Neural progenitor cell (in vitro differentiated cells): ENCODE data around the gene CABP7. TPM values are rescaled to one million over a fixed set of nuclear protein-coding genes. Genes with fewer than 3 reads are reported as not detected.

Source experiments
- DNase-seq: peaks from one replicate; pipeline ENCODE4 v3.0.0-alpha.2; 2016; ENCODE audit warnings: low spot score
- H2AFZ ChIP-seq: fragments of 200-600 bp; sonication (generic); replicated peaks from 2 replicates; pipeline ENCODE4 v1.6.1; 2016; ENCODE audit warnings: antibody characterized with exemption
- H3F3A ChIP-seq: fragments of 200-600 bp; sonication (generic); 2 replicates; pipeline ENCODE4 v1.6.1; 2016; ENCODE audit warnings: antibody characterized with exemption, low read depth
- H3K27ac ChIP-seq: fragments of 200-600 bp; sonication (generic); 2 replicates; pipeline ENCODE4 v1.5.1; 2016; ENCODE audit warnings: mild to moderate bottlenecking
- H3K27me3 ChIP-seq: fragments of 200-600 bp; sonication (generic); 2 replicates; pipeline ENCODE4 v1.6.1; 2016; ENCODE audit warnings: mild to moderate bottlenecking, moderate library complexity
- H3K36me3 ChIP-seq: fragments of 200-600 bp; sonication (generic); 2 replicates; pipeline ENCODE4 v1.5.1; 2016
- H3K4me1 ChIP-seq: fragments of 200-600 bp; sonication (generic); 2 replicates; pipeline ENCODE4 v1.6.1; 2016; ENCODE audit warnings: mixed run types
- H3K4me2 ChIP-seq: fragments of 200-600 bp; sonication (generic); 2 replicates; pipeline ENCODE4 v1.6.1; 2016
- H3K4me3 ChIP-seq: fragments of 200-600 bp; sonication (generic); 2 replicates; pipeline ENCODE4 v1.5.1; 2016
- H3K79me2 ChIP-seq: fragments of 200-600 bp; sonication (generic); 2 replicates; pipeline ENCODE4 v1.6.1; 2016; ENCODE audit warnings: low read depth
- H3K9ac ChIP-seq: fragments of 200-600 bp; sonication (generic); 2 replicates; pipeline ENCODE4 v1.6.1; 2016
- H3K9me3 ChIP-seq: fragments of 200-600 bp; sonication (generic); 2 replicates; pipeline ENCODE4 v1.5.1; 2016; ENCODE audit warnings: low read depth
- H4K20me1 ChIP-seq: fragments of 200-600 bp; sonication (generic); 2 replicates; pipeline ENCODE4 v1.6.1; 2016; ENCODE audit warnings: low read depth
- H3K27ac Mint-ChIP-seq: 3 replicates; pipeline ENCODE4 v1.8.0; 2021; ENCODE audit warnings: mixed read lengths
- H3K27me3 Mint-ChIP-seq: 2 replicates; pipeline ENCODE4 v1.8.0; 2022; ENCODE audit warnings: low read depth, mild to moderate bottlenecking, inconsistent platforms, moderate library complexity, mixed read lengths; ENCODE audit not compliant: insufficient read depth
- H3K36me3 Mint-ChIP-seq: 3 replicates; pipeline ENCODE4 v1.8.0; 2021; ENCODE audit warnings: mixed read lengths
- H3K4me1 Mint-ChIP-seq: 3 replicates; pipeline ENCODE4 v1.8.0; 2021; ENCODE audit warnings: mixed read lengths
- H3K4me3 Mint-ChIP-seq: 3 replicates; pipeline ENCODE4 v1.8.0; 2021; ENCODE audit warnings: mild to moderate bottlenecking, moderate library complexity, mixed read lengths
- H3K9me3 Mint-ChIP-seq: 3 replicates; pipeline ENCODE4 v1.8.0; 2020; ENCODE audit warnings: mixed read lengths
- EZH2 ChIP-seq: fragments of 200-600 bp; sonication (generic); IDR thresholded peaks from 2 replicates; pipeline ENCODE4 v1.6.1; 2017; ENCODE audit warnings: antibody characterized with exemption, mild to moderate bottlenecking, moderate library complexity
- EZH2phosphoT487 ChIP-seq: fragments of 200-600 bp; sonication (generic); IDR thresholded peaks from 2 replicates; pipeline ENCODE4 v1.6.1; 2017; ENCODE audit warnings: antibody characterized with exemption
- total RNA-seq: library from RNA; depleted of rRNA; stranded (reverse); fragments of >200 nt; gene quantifications from 2 replicates; pipeline ENCODE4 v1.2.3, GENCODE V29; 2015; ENCODE audit warnings: low replicate concordance
- TF ChIP-seq, protein P1 (sequence below): fragments of 200-600 bp; sonication (generic); IDR thresholded peaks from 2 replicates; pipeline ENCODE4 v1.5.1; 2017; ENCODE audit warnings: antibody characterized with exemption, mild to moderate bottlenecking

The CABP7 gene
- total RNA-seq, 1 donor from 2014 or later, result not detected

DNA sequence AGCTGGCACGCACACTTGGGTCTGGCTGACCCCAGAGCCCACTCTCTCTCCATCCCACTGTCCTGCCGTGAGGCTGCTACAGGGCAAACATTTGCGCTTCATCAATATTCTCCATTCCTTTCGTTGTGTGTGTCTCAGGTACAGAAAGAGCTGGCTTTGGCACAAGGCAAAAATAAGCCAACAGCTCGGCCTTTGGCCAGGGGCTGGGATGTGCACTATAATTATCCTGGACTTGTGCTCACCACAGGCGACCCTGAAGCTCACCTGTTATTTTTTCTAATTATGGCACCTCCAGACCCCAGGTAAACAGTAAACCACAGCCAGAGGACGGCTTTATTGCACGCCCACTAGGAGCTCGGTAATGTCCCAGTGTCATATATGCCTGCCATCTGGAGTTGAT lies 36.1 kb downstream of the CABP7 start:
- Mint-ChIP-seq H3K4me3 (no peak overlapping the region), H3K36me3 (no peaks in the 10 kb centered on the region), H3K4me1 (peaks cover 22% of the 10 kb centered on the region), H3K27me3 (peaks cover 11% of the 10 kb centered on the region), H3K9me3 (no peaks in the 10 kb centered on the region), H3K27ac (no peak overlapping the region)
- no peak for DNase-seq
- no peak for TF ChIP-seq EZH2phosphoT487
- no peak for TF ChIP-seq EZH2
- TF ChIP-seq, protein P1, sequence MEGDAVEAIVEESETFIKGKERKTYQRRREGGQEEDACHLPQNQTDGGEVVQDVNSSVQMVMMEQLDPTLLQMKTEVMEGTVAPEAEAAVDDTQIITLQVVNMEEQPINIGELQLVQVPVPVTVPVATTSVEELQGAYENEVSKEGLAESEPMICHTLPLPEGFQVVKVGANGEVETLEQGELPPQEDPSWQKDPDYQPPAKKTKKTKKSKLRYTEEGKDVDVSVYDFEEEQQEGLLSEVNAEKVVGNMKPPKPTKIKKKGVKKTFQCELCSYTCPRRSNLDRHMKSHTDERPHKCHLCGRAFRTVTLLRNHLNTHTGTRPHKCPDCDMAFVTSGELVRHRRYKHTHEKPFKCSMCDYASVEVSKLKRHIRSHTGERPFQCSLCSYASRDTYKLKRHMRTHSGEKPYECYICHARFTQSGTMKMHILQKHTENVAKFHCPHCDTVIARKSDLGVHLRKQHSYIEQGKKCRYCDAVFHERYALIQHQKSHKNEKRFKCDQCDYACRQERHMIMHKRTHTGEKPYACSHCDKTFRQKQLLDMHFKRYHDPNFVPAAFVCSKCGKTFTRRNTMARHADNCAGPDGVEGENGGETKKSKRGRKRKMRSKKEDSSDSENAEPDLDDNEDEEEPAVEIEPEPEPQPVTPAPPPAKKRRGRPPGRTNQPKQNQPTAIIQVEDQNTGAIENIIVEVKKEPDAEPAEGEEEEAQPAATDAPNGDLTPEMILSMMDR, result no peak
- peaks cover 21% of the 10 kb centered on the region for H4K20me1 ChIP-seq
- peaks cover 10% of the 10 kb centered on the region for H3F3A ChIP-seq
- H3K9ac ChIP-seq, result no peak overlapping the region
- no peak overlapping the region for H3K4me2 ChIP-seq
- H3K36me3 ChIP-seq, result no peaks in the 10 kb centered on the region
- no peak overlapping the region for H3K27ac ChIP-seq
- no peak overlapping the region for H2AFZ ChIP-seq
- no peaks in the 10 kb centered on the region for H3K27me3 ChIP-seq
- H3K4me3 ChIP-seq, result no peak overlapping the region
- H3K9me3 ChIP-seq, result no peaks in the 10 kb centered on the region
- H3K79me2 ChIP-seq, result no peaks in the 10 kb centered on the region
- peaks cover 12% of the 10 kb centered on the region for H3K4me1 ChIP-seq

DNA sequence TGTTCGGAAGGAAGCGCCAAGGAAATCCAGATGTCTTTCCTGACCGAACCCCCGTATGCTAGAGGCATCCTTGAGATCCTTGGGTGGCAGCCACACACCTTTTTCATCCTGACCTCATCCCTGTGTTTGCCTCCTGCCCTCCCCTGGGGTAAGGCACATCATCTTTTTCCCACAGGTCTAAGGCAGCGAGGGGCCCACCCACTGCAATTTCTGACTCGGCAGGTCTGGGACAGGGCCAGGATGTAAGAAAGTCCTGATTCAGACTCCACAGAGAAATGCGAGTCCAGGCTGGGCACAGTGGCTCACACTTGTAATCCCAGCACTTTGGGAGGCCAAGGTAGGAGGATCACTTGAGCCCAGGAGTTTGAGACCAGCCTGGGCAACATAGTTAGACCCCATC lies 36.5 kb downstream of the CABP7 start:
- H3K27ac Mint-ChIP-seq, result no peak overlapping the region
- Histone ChIP-seq H3K27ac (no peak overlapping the region), H3K4me2 (no peak overlapping the region), H3K36me3 (no peaks in the 10 kb centered on the region), H3K9me3 (no peaks in the 10 kb centered on the region), H3K27me3 (no peaks in the 10 kb centered on the region), H4K20me1 (peaks cover 16% of the 10 kb centered on the region), H2AFZ (no peak overlapping the region), H3K9ac (no peak overlapping the region), H3F3A (peaks cover 10% of the 10 kb centered on the region), H3K4me3 (no peak overlapping the region), H3K4me1 (peaks cover 12% of the 10 kb centered on the region), H3K79me2 (no peaks in the 10 kb centered on the region)
- H3K4me1 Mint-ChIP-seq, result peaks cover 22% of the 10 kb centered on the region
- H3K27me3 Mint-ChIP-seq, result peaks cover 11% of the 10 kb centered on the region
- no peak for DNase-seq
- no peaks in the 10 kb centered on the region for H3K9me3 Mint-ChIP-seq
- no peaks in the 10 kb centered on the region for H3K36me3 Mint-ChIP-seq
- TF ChIP-seq EZH2, result no peak
- no peak overlapping the region for H3K4me3 Mint-ChIP-seq

DNA sequence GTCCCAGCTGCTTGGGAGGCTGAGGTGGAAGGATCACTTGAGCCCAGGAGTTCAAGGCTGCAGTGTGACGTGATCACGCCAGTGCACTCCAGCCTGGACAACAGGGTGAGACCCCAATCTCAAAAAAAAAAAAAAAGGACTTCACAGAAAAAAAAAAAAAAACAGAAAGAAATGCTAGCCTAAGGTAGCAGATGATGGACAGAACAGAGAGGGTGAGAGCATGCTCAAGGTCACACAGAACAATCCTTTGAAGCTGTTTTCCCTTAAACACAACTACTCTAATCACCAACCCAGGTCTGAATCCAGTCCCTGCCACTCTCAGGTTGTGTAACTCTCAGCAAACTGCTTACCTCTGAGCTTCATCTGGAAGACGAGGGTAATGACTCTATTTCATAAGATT lies 37.3 kb downstream of the CABP7 start:
- Histone ChIP-seq H3F3A (peaks cover 10% of the 10 kb centered on the region), H3K27ac (no peak overlapping the region), H3K4me3 (no peak overlapping the region), H3K27me3 (no peaks in the 10 kb centered on the region), H3K79me2 (no peaks in the 10 kb centered on the region), H3K4me1 (peaks cover 12% of the 10 kb centered on the region), H2AFZ (no peak overlapping the region), H3K36me3 (no peaks in the 10 kb centered on the region), H3K9me3 (no peaks in the 10 kb centered on the region), H3K4me2 (no peak overlapping the region), H3K9ac (no peak overlapping the region), H4K20me1 (peaks cover 16% of the 10 kb centered on the region)
- Mint-ChIP-seq H3K4me1 (peaks cover 22% of the 10 kb centered on the region), H3K27me3 (peaks cover 11% of the 10 kb centered on the region), H3K4me3 (no peak overlapping the region), H3K9me3 (no peaks in the 10 kb centered on the region), H3K36me3 (no peaks in the 10 kb centered on the region), H3K27ac (no peak overlapping the region)
- no peak for DNase-seq
- no peak for TF ChIP-seq EZH2
- TF ChIP-seq, protein P1, result no peak

DNA sequence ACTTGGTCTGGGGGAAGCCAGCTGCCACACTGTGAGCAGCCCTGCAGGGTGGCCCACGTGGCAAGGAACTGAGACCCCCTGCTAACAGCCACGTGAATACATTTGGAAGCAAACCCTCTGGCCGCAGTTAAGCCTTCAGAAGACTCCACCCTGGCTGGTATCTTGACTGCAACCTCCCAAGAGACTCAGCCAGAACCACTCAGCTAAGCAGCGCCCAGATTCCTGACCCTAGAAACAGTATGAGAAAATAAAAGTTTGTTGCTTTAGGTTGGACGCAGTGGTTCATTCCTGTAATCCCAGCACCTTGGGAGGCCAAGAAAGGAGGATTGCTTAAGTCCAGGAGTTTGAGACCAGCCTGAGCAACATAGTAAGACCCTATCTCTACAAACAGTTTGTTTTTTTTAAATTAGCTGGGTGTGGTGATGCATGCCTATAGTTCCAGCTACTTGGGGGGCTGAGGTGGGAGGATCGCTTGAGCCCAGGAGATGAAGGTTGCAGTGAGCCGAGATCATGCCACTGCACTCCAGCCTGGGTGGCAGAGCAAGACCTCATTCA lies 38.3 kb downstream of the CABP7 start:
- Histone ChIP-seq H4K20me1 (peaks cover 16% of the 10 kb centered on the region), H3K4me3 (no peak overlapping the region), H3K9me3 (no peaks in the 10 kb centered on the region), H3K9ac (no peak overlapping the region), H3K27me3 (no peaks in the 10 kb centered on the region), H3K79me2 (no peaks in the 10 kb centered on the region), H2AFZ (no peak overlapping the region), H3K36me3 (no peaks in the 10 kb centered on the region), H3F3A (peaks cover 10% of the 10 kb centered on the region), H3K4me2 (peak overlapping the region; percentile 18), H3K4me1 (peaks cover 12% of the 10 kb centered on the region), H3K27ac (no peak overlapping the region)
- Mint-ChIP-seq H3K9me3 (no peaks in the 10 kb centered on the region), H3K4me1 (peaks cover 22% of the 10 kb centered on the region), H3K4me3 (no peak overlapping the region), H3K36me3 (no peaks in the 10 kb centered on the region), H3K27me3 (peaks cover 11% of the 10 kb centered on the region), H3K27ac (no peak overlapping the region)
- TF ChIP-seq EZH2phosphoT487 (no peak), EZH2 (no peak)
- TF ChIP-seq, protein P1, result no peak
- peak; percentile 36 for DNase-seq
